Muscle layer of colon (tissue), 2 donors: ENCODE data around the gene ACTR6.
"Not testable (repeated sequence)": the region's sequence is repeated elsewhere in the genome, so short reads cannot be mapped to it uniquely, and the experiment has no call there.

Source experiments
- H3K27ac ChIP-seq: one replicate; pipeline ENCODE4 v1.7.0; 2013; ENCODE audit warnings: low read depth, mild to moderate bottlenecking, low read length, moderate library complexity
- H3K27me3 ChIP-seq, 2 donors: one replicate each; pipeline ENCODE4 v1.7.0; 2013; ENCODE audit warnings: low read length in 2 of 2, mild to moderate bottlenecking in 2 of 2; ENCODE audit not compliant: insufficient read depth in 2 of 2, control insufficient read depth in 1 of 2
- H3K36me3 ChIP-seq: one replicate; pipeline ENCODE4 v1.7.0; 2013; ENCODE audit warnings: mild to moderate bottlenecking, low read length; ENCODE audit not compliant: insufficient read depth
- H3K4me1 ChIP-seq: one replicate; pipeline ENCODE4 v1.7.0; 2013; ENCODE audit warnings: mild to moderate bottlenecking, low read length; ENCODE audit not compliant: insufficient read depth
- H3K4me3 ChIP-seq, 2 donors: one replicate each; pipeline ENCODE4 v1.7.0; 2013; ENCODE audit warnings: low read length in 2 of 2, low read depth in 1 of 2, mild to moderate bottlenecking in 1 of 2, moderate library complexity in 1 of 2
- H3K9ac ChIP-seq: one replicate; pipeline ENCODE4 v1.7.0; 2013; ENCODE audit warnings: low read length
- H3K9me3 ChIP-seq: one replicate; pipeline ENCODE4 v1.7.0; 2013; ENCODE audit warnings: mild to moderate bottlenecking, low read length
- donor health status: abdominal sarcoma.
- donor health status: Adenocarcinoma of cecum.

ACTR6 gene

GRCh38 chr12:100253437-100253836 lies 52.8 kb downstream of the ACTR6 start:
- no peak overlapping the region for H3K4me3 ChIP-seq
- H3K27me3 ChIP-seq: no peaks in the 10 kb centered on the region
- no peaks in the 10 kb centered on the region for H3K4me1 ChIP-seq
- H3K36me3 ChIP-seq: no peaks in the 10 kb centered on the region
- no peaks in the 10 kb centered on the region for H3K9me3 ChIP-seq
- no peak overlapping the region for H3K9ac ChIP-seq
- no peak overlapping the region for H3K27ac ChIP-seq

GRCh38 chr12:100254876-100255275 lies 54.3 kb downstream of the ACTR6 start:
- no peaks in the 10 kb centered on the region for H3K4me1 ChIP-seq
- no peak overlapping the region for H3K9ac ChIP-seq
- no peak overlapping the region for H3K4me3 ChIP-seq

GRCh38 chr12:100258127-100258526 lies 57.5 kb downstream of the ACTR6 start:
- Histone ChIP-seq H3K36me3 (no peaks in the 10 kb centered on the region), H3K27ac (no peak overlapping the region), H3K9ac (no peak overlapping the region), H3K9me3 (no peaks in the 10 kb centered on the region), H3K4me3 (no peak overlapping the region), H3K27me3 (no peaks in the 10 kb centered on the region), H3K4me1 (no peaks in the 10 kb centered on the region)

More at GRCh38 chr12:100254876-100255275, 54.3 kb downstream of the ACTR6 start:
- Histone ChIP-seq H3K36me3 (no peaks in the 10 kb centered on the region), H3K27ac (no peak overlapping the region), H3K27me3 (no peaks in the 10 kb centered on the region), H3K9me3 (no peaks in the 10 kb centered on the region)

GRCh38 chr12:100263131-100263530 lies 62.5 kb downstream of the ACTR6 start:
- no peaks in the 10 kb centered on the region for H3K9me3 ChIP-seq
- H3K36me3 ChIP-seq: no peaks in the 10 kb centered on the region
- H3K4me1 ChIP-seq: peaks cover 4% of the 10 kb centered on the region
- H3K9ac ChIP-seq: no peak overlapping the region
- H3K27ac ChIP-seq: no peak overlapping the region
- no peak overlapping the region for H3K4me3 ChIP-seq
- no peaks in the 10 kb centered on the region for H3K27me3 ChIP-seq

GRCh38 chr12:100265107-100265506 lies 64.5 kb downstream of the ACTR6 start:
- H3K9ac ChIP-seq, H3K9me3 ChIP-seq, H3K36me3 ChIP-seq, H3K4me3 ChIP-seq, H3K27ac ChIP-seq, H3K27me3 ChIP-seq: not testable (repeated sequence)
- peaks cover 20% of the 10 kb centered on the region for H3K4me1 ChIP-seq

GRCh38 chr12:100265732-100266584 lies 65.3 kb downstream of the ACTR6 start:
- H3K9ac ChIP-seq: no peak overlapping the region
- no peaks in the 10 kb centered on the region for H3K36me3 ChIP-seq
- H3K4me1 ChIP-seq: peaks cover 20% of the 10 kb centered on the region
- H3K9me3 ChIP-seq: no peaks in the 10 kb centered on the region
- peak overlapping the region; percentile 78 to 82 for H3K4me3 ChIP-seq
- H3K27me3 ChIP-seq: no peaks in the 10 kb centered on the region
- peak overlapping the region; percentile 98 for H3K27ac ChIP-seq

GRCh38 chr12:100266585-100266834 lies 65.9 kb downstream of the ACTR6 start:
- H3K36me3 ChIP-seq: no peaks in the 10 kb centered on the region
- H3K9ac ChIP-seq: no peak overlapping the region
- H3K9me3 ChIP-seq: no peaks in the 10 kb centered on the region
- peaks cover 20% of the 10 kb centered on the region for H3K4me1 ChIP-seq
- H3K4me3 ChIP-seq: peak overlapping the region; percentile 78 to 82
- no peaks in the 10 kb centered on the region for H3K27me3 ChIP-seq
- peak overlapping the region; percentile 98 for H3K27ac ChIP-seq

GRCh38 chr12:100266835-100267602 lies 66.4 kb downstream of the ACTR6 start, which contains the start of the genes DEPDC4 and SCYL2:
Gene DEPDC4 (minus strand): TSS chr12:100267079. CDS start chr12:100267076, 3 bp downstream.
Gene SCYL2 (plus strand): TSS chr12:100267177. CDS start chr12:100282971, 15,794 bp downstream.
- H3K36me3 ChIP-seq: no peaks in the 10 kb centered on the region
- peak within 1 kb of the TSS; percentile 85 for H3K9ac ChIP-seq
- H3K4me1 ChIP-seq: peaks cover 20% of the 10 kb centered on the region
- H3K9me3 ChIP-seq: no peaks in the 10 kb centered on the region
- peak within 1 kb of the TSS; percentile 78 to 82 for H3K4me3 ChIP-seq
- no peaks in the 10 kb centered on the region for H3K27me3 ChIP-seq
- H3K27ac ChIP-seq: peak within 1 kb of the TSS; percentile 98

GRCh38 chr12:100267603-100268281 lies 67.1 kb downstream of the ACTR6 start:
- Histone ChIP-seq H3K27me3 (no peaks in the 10 kb centered on the region), H3K9ac (peak overlapping the region; percentile 85), H3K4me3 (peak overlapping the region; percentile 78 to 82), H3K27ac (peak overlapping the region; percentile 98), H3K36me3 (no peaks in the 10 kb centered on the region), H3K4me1 (peaks cover 20% of the 10 kb centered on the region), H3K9me3 (no peaks in the 10 kb centered on the region)

GRCh38 chr12:100268835-100269564 lies 68.4 kb downstream of the ACTR6 start:
- H3K27ac ChIP-seq: no peak overlapping the region
- no peaks in the 10 kb centered on the region for H3K9me3 ChIP-seq
- H3K4me1 ChIP-seq: peaks cover 20% of the 10 kb centered on the region
- H3K4me3 ChIP-seq: peak overlapping the region in 1 of 2 donors; percentile 26
- H3K27me3 ChIP-seq: no peaks in the 10 kb centered on the region
- no peak overlapping the region for H3K9ac ChIP-seq
- no peaks in the 10 kb centered on the region for H3K36me3 ChIP-seq

- no peaks in the 10 kb centered on the region for H3K9me3 ChIP-seq
- H3K36me3 ChIP-seq: no peaks in the 10 kb centered on the region
- H3K9ac ChIP-seq: no peak overlapping the region
- no peaks in the 10 kb centered on the region for H3K27me3 ChIP-seq
- peaks cover 9% of the 10 kb centered on the region for H3K4me1 ChIP-seq
- no peak overlapping the region for H3K4me3 ChIP-seq
- no peak overlapping the region for H3K27ac ChIP-seq
These were observed 73.2 kb downstream of the ACTR6 start for GRCh38 chr12:100273782-100274181.
